GM20431 (cell line): ENCODE data around the gene CAMK2G.

Experiments used
- in situ Hi-C: fragments of 300-500 bp; cut with MseI, MboI; formaldehyde crosslinking; loops from one replicate; pipeline ENCODE4 v1.15.0; 2020; ENCODE audit warnings: low sequenced_read_pairs; ENCODE audit not compliant: unreplicated experiment

The CAMK2G gene

GRCh38 chr10:73865459-73866442 is 8.6 kb downstream of the CAMK2G start:
- in situ Hi-C loops = no loop called here

GRCh38 chr10:73865107-73865458 is 9.3 kb downstream of the CAMK2G start:
- in situ Hi-C loops = no loop called here

DNA sequence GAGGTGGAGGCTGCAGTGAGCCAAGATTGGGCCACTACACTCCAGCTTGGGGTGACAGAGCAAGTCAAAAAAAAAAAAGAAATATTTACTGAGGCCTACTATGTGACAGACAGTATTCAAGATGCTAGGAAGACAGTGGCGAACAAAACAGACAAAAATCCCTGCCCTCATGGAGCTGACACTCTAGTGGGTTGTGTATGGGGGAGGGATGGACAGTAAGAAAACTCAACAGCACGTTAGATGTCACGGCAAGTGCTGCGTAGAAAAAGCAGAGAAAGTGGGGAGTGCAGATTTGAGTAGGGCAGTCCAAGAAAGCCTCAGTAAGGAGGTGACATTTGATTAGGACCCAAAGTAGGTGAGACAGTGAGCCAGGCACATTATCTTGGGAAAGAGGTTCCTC is 10.1 kb downstream of the CAMK2G start:
- in situ Hi-C loops = no loop called here

DNA sequence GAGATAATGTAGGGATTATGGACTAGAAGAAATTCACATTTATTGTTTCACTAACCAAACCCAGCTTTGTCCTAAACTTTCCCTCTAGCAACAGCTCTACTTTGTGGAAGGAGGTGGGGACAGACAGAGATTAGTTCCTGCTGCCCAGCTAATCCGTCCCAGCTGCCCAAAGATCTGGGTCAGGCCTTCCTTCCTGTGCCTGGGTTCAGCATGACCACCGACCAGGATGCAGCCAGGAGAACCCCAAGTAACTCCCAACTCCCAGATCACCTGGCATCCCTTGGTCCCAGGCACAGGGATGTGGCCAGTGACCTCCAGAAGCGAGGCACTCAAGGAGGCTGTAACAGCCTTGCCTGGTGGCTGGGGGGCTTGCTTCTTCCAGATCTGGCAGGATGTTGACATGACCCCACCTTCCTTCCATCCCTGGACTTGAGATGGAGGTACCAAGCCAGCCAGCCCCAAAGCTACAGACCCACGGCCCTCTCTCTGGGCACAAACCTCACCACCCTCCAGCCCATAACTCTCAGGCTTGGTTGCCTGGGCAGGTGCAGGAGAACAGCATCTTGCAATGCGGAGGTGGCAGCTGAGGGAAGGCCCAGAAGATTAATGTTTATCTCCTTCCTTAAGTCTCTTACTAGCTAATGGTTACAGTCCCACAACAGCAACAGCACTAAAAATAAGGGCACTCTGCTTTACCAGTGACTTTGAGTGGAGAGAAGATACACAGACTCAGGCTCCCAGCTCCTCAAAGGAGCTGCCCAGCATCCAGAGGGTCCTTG is 11.1 kb downstream of the CAMK2G start:
- in situ Hi-C loops = no loop called here

- in situ Hi-C loops = no loop called here
These were observed 12.3 kb downstream of the CAMK2G start for GRCh38 chr10:73862011-73862410.

GRCh38 chr10:73859784-73860491 is 14.4 kb downstream of the CAMK2G start:
- in situ Hi-C loops = no loop called here

GRCh38 chr10:73859428-73859783 is 14.9 kb downstream of the CAMK2G start:
- in situ Hi-C loops = no loop called here

- in situ Hi-C loops = no loop called here
These were observed 15.5 kb downstream of the CAMK2G start for GRCh38 chr10:73858750-73859427.

DNA sequence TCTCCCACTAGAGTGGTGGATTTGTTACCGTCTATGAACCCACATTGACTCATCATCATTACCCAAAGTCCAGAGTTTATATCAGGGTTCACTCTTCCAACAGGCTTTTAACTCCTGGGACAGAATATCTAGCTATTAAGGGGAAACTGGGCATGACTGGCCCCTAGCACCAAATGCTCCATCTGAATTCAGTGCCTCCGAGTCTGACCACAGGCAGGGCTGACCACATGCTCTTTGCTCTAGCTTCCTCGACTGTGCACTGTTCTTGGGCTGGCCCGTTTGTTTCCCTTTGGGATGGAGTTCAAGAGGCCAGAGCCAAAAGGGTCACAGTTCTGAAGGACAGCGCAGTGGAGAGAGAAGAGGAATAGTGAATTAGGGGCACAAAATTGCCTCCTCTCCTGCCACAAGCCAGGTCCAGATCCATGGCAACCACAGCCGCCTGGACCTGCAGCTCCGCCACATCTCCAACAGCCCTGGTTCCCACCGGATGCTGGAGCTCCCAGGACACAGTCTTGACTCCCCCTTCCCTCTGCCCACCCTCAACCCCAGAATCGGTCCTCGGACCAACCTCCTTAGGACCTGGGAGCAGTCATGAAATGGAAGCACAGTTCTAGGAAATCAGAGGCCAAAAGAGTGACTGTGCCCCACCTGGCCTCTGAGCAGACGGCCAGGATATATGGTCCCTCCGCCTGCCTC is 16.2 kb downstream of the CAMK2G start:
- in situ Hi-C loops = no loop called here

DNA sequence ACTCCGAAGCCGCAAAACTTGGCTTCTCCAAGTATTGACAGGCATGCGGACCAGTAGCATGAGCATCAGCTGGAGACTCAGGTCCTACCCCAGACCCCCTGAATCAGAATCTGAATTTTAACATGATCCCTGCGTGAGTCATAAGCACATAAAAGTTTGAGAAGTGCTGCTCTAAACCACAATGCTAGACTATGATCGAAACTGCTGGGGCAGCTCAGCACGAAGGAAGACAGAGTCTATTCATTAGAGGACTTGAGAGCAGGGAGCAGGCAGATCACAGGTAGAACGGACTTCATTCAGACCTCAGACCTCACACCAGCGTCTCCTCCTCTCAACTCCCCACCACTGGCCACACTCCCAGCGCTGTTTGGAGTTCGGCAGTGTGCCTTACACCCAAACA is 16.9 kb downstream of the CAMK2G start:
- in situ Hi-C loops = no loop called here

DNA sequence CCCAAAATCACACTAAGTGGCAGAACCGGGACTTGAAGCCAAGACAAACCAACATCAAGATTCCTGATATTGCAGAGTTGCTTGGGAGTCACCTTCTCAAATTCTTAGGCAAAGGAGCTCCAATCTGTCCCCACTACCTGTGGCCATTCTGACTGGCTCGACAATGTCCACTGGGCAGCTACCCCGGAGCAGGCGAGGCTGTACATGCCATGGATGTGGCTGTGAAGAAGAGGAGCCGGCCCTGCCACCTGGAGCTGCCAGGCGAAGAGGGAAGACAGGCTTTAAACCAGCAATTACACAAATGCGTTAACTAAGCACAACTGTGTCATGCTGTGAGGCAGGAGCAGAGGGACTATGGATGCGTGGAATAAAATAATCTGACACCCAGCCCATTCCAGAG is 18.1 kb downstream of the CAMK2G start:
- in situ Hi-C loops = no loop called here

- in situ Hi-C loops = no loop called here
These were observed 18.9 kb downstream of the CAMK2G start for GRCh38 chr10:73855413-73855812.

DNA sequence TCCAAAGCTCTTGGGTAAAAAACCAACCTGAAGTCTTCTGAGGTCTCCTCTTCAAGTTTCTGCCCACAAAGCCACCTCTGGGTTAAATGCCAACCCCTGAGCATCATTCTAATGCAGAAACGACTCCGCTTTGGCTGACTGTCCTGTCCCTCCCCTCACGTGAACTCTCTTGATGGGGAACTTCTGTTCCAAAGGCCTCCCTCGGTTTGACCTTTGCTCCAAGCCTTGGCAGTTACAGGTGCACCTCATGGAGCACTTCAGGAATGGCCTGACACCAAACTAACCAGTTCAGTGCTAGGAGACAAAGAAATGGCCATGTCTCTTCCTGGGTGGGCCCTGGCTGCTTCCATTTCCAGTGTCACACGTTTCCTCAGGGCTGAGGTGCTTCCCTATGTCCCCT is 20.0 kb downstream of the CAMK2G start:
- in situ Hi-C loops = no loop called here

- in situ Hi-C loops = no loop called here
These were observed 21.2 kb downstream of the CAMK2G start for GRCh38 chr10:73853196-73853595.

DNA sequence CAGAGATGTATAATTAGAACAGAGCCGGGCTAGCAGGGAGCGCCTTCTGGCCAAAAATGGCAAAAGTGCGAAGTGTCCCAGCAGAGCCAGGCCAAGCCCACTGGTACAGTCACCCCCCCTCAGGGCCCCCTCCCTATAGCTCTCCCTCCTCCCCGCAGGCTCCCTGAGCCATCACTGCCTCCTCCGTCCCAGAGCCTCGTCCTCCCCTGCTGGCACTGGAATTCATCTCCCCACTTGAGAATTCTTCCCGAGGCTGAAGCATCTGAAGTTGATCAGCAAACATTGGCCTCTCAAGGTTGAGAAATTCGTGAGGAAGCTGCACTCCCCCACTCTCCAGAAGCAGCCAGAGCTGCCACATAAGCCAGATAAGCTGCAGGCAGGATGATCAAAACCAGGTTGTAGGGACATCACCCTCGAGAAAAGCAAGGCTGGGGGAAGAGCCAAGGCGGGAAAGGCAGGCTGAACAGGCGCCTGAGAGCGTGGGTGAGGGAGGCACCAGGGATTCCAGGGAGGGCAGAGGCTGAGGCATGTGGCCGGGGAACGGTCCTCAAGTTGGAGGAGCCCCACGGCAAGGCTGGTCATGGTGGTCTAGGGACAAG is 23.4 kb downstream of the CAMK2G start:
- in situ Hi-C loops = no loop called here

- in situ Hi-C loops = no loop called here
These were observed 24.1 kb downstream of the CAMK2G start for GRCh38 chr10:73850211-73850610.

- in situ Hi-C loops = no loop called here
These were observed 25.4 kb downstream of the CAMK2G start for GRCh38 chr10:73848821-73849489.

DNA sequence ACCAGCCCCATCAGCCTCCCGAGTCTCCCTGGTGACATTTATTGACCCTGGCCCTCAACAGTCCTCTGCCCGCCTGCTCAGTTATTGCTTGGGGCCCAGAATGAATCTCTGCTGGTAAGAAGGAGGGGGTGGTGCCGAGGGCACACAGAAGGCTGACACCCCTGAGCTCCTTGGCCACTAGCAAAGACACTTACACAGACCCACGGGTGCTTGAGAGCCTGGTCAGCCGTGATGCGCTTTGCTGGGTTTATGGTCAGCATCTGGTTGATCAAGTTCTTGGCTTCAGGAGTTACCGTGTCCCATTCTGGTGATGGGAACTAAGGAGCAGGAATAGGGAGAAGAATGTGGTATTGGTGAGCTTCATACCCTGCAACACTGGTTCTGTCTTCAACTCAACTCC is 27.3 kb downstream of the CAMK2G start:
- in situ Hi-C loops = no loop called here

- in situ Hi-C loops = no loop called here
These were observed 31.1 kb downstream of the CAMK2G start for GRCh38 chr10:73843261-73843660.
